Sigmoid colon (tissue), 4 donors: ENCODE data around the gene KCNIP4.

Source experiments
- POLR2AphosphoS5 ChIP-seq, 4 donors: sonication (generic); formaldehyde crosslinking; IDR thresholded peaks; one replicate each; pipeline ENCODE4 v1.6.1; 2017; ENCODE audit warnings: antibody characterized with exemption in 4 of 4
- TF ChIP-seq, protein P1 (sequence below), 4 experiments: fragments of 450-650 bp in 3 of 4; fragments of 200-600 bp in 1 of 4; IDR thresholded peaks; one replicate each; pipeline ENCODE4 v1.5.1; 2016 to 2019; ENCODE audit warnings: antibody characterized with exemption in 4 of 4, mild to moderate bottlenecking in 3 of 4, moderate library complexity in 2 of 4

DNA sequence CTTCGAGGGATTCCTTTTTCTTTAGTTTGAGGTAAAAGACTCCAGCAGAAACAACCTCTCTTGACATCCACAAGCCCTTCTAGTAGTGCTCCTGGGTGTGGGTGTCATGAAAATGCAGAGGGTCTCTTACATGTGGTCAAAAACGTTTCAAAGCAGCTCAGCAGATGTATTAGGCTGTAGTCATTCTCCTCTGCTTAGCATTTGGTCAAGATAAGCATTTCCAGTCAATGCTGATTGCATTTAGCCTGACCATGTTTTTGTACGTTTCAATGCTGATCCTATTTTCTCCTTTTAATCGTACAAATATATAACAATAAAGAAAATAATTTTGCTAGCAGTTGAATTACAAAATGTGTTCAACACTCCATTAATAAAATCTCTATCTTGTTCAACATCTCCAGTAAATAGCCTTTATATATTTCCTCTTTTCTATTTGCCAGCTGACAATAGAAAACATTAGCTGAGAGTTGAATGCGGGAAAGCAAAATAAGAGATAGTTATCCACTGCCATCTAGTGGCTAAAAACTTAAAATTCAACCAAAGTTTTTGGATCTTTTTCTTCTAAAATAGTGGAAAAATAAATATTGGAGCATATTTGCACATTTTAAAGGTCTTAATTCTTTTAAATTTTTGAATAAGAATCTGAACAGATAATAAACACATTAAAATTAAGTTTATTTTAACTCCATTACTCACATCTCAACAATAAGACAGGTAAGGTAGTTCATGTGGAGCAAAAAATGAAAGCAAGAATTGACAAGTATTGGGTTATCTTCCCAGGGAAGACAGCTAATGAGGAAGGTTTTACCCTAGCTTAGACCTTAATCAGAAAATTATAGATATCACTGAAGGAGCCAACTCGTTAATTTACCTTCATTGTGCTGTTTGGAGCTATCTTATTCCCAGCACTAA, 1263.5 kb downstream of the KCNIP4 start:
- TF ChIP-seq, protein P1, sequence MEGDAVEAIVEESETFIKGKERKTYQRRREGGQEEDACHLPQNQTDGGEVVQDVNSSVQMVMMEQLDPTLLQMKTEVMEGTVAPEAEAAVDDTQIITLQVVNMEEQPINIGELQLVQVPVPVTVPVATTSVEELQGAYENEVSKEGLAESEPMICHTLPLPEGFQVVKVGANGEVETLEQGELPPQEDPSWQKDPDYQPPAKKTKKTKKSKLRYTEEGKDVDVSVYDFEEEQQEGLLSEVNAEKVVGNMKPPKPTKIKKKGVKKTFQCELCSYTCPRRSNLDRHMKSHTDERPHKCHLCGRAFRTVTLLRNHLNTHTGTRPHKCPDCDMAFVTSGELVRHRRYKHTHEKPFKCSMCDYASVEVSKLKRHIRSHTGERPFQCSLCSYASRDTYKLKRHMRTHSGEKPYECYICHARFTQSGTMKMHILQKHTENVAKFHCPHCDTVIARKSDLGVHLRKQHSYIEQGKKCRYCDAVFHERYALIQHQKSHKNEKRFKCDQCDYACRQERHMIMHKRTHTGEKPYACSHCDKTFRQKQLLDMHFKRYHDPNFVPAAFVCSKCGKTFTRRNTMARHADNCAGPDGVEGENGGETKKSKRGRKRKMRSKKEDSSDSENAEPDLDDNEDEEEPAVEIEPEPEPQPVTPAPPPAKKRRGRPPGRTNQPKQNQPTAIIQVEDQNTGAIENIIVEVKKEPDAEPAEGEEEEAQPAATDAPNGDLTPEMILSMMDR (IDR thresholded peaks at IDR 0.05), result peak in 3 of 4 experiments; percentile 39 to 65 (median 42)
- no peak for TF ChIP-seq POLR2AphosphoS5 (IDR thresholded peaks at IDR 0.05)
